Colonic mucosa (tissue), 4 donors: ENCODE measurements around the gene MOCS1. TPM values are rescaled to one million over a fixed set of nuclear protein-coding genes. Genes with fewer than 3 reads are reported as not detected.

Experiments used
- DNase-seq: peaks from one replicate; pipeline ENCODE4 v3.0.0-alpha.2; 2020
- H3K27ac ChIP-seq: fragments of 200-600 bp; one replicate; pipeline ENCODE4 v1.8.0; 2021
- H3K27me3 ChIP-seq: fragments of 200-600 bp; one replicate; pipeline ENCODE4 v1.8.0; 2021
- H3K36me3 ChIP-seq: fragments of 200-600 bp; one replicate; pipeline ENCODE4 v1.8.0; 2021
- H3K4me1 ChIP-seq: fragments of 200-600 bp; one replicate; pipeline ENCODE4 v1.8.0; 2021; ENCODE audit warnings: mild to moderate bottlenecking
- H3K4me3 ChIP-seq: fragments of 200-600 bp; one replicate; pipeline ENCODE4 v1.8.0; 2021
- H3K9ac ChIP-seq, 2 donors: one replicate each; pipeline ENCODE4 v1.7.0; 2013; ENCODE audit warnings: control low read depth in 2 of 2, low read depth in 2 of 2, low read length in 2 of 2
- H3K9me3 ChIP-seq: fragments of 200-600 bp; one replicate; pipeline ENCODE4 v1.8.0; 2021
- intact Hi-C: fragments of 100-400 bp; cut with DNase I; formaldehyde crosslinking; loops from one replicate; pipeline ENCODE4 v1.14.1; 2022
- total RNA-seq, 2 donors: library from RNA; stranded (reverse); fragmentation: NEBNext Ultra II Directional in 1 of 2; extraction: Animal tissue kit (Norgen Biotek cat#: 25700) in 1 of 2; gene quantifications; one replicate each; pipeline ENCODE4 v1.2.1, GENCODE V29; 2021
- TF ChIP-seq, protein P1 (sequence below): fragments of 200-600 bp; IDR thresholded peaks from one replicate; pipeline ENCODE4 v1.8.0; 2022; ENCODE audit warnings: antibody characterized with exemption, mild to moderate bottlenecking
- donor health status: healthy.
- donor health status: DM: no; HTN: no; CAD: no.
- donor health status: DM: no; HTN: no; CAD: no.

The MOCS1 gene
- total RNA-seq, 2 donors from 2014 or later, result 9.6 to 15.7 TPM

DNA sequence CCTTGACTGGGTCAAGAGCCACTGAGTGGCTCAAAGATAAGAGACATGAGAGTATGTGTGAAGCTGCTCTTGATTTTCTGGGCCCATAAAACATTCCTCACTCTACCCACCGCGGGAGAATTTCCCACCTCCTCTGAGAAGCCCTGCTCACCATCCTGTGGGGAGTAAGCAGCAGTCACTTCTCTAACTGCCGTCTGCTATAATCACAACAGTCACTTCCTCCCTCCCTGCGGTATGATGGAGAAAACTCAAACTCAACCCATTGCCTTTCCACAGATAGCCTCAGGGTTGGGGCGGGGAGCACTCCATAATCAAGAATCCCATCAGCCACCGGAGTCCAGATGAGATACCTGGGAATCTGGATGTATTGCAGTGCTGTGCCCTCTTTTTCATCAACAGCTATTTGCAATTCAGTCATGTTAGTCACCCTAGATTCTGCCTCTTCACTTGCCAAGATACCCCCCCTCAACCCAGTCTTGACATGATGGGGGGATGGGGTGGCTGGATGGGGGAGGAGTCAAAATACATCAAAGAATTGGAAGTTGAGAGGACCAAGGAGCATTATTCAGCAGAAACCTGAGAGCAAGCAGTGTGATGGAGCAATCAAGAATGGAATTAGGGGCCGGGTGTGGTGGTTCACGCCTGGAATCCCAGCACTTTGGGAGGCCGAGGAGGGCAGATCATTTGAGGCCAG is 5.1 kb downstream of the MOCS1 start:
- no peak overlapping the region for H3K27ac ChIP-seq

DNA sequence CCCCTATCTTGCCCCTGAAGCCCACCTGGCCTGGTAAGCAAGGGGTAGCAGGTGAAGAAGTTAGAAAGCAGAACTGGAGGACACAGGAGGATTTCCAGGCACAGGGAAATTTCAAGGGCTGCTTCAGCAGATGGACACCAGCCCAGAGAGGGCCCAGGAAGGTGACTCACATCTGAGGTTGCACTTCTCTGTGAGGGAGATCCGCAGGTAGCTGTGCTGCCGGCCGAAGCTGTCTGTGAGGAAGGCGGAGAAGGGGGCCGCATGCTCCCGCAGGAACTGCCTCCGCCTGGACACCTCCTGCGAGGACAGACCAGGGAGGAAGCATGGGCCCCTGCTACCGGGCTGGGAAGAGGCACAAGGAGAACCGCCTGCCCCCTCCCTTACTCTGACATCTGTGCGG is 7.1 kb downstream of the MOCS1 start:
- H3K4me3 ChIP-seq, result no peak overlapping the region
- intact Hi-C loops, result no loop called here
- H3K9ac ChIP-seq, result no peak overlapping the region
- H3K27me3 ChIP-seq, result no peaks in the 10 kb centered on the region
- DNase-seq, result no peak
- TF ChIP-seq, protein P1, sequence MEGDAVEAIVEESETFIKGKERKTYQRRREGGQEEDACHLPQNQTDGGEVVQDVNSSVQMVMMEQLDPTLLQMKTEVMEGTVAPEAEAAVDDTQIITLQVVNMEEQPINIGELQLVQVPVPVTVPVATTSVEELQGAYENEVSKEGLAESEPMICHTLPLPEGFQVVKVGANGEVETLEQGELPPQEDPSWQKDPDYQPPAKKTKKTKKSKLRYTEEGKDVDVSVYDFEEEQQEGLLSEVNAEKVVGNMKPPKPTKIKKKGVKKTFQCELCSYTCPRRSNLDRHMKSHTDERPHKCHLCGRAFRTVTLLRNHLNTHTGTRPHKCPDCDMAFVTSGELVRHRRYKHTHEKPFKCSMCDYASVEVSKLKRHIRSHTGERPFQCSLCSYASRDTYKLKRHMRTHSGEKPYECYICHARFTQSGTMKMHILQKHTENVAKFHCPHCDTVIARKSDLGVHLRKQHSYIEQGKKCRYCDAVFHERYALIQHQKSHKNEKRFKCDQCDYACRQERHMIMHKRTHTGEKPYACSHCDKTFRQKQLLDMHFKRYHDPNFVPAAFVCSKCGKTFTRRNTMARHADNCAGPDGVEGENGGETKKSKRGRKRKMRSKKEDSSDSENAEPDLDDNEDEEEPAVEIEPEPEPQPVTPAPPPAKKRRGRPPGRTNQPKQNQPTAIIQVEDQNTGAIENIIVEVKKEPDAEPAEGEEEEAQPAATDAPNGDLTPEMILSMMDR, result no peak
- no peaks in the 10 kb centered on the region for H3K9me3 ChIP-seq
- peaks cover 9% of the 10 kb centered on the region for H3K4me1 ChIP-seq
- no peaks in the 10 kb centered on the region for H3K36me3 ChIP-seq
- H3K27ac ChIP-seq, result no peak overlapping the region

More for the DNA sequence above, 5.1 kb downstream of the MOCS1 start:
- no peak overlapping the region for H3K9ac ChIP-seq
- H3K4me3 ChIP-seq, result no peak overlapping the region
- no peak for DNase-seq
- H3K4me1 ChIP-seq, result no peaks in the 10 kb centered on the region
- intact Hi-C loops, result no loop called here
- no peaks in the 10 kb centered on the region for H3K36me3 ChIP-seq
- H3K27me3 ChIP-seq, result no peaks in the 10 kb centered on the region
- TF ChIP-seq, protein P1, result no peak
- H3K9me3 ChIP-seq, result no peaks in the 10 kb centered on the region

DNA sequence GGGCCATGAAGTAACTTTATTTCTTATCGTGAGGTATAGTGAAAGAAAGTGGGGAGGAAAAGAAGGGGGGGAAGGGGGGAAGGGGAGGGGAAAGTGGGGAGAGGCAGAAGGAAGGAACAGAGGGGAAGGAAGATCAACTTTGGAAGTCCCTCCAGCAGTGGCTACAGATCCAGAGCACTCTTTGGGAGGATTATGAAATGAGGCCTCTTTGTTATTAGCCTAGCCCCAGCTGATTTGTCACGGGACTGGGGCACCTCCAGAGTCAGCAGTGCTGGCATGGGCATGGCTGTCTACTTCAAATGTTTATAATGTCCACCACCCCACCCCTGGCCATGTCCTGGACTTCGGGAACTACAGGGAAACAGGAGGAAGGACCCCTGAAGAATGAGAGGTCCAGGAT is 7.6 kb downstream of the MOCS1 start:
- no peaks in the 10 kb centered on the region for H3K36me3 ChIP-seq
- TF ChIP-seq, protein P1, result no peak
- intact Hi-C loops, result no loop called here
- no peak overlapping the region for H3K9ac ChIP-seq
- no peak overlapping the region for H3K27ac ChIP-seq
- no peaks in the 10 kb centered on the region for H3K9me3 ChIP-seq
- no peak for DNase-seq
- no peak overlapping the region for H3K4me3 ChIP-seq
- H3K4me1 ChIP-seq, result peaks cover 9% of the 10 kb centered on the region
- H3K27me3 ChIP-seq, result no peaks in the 10 kb centered on the region

DNA sequence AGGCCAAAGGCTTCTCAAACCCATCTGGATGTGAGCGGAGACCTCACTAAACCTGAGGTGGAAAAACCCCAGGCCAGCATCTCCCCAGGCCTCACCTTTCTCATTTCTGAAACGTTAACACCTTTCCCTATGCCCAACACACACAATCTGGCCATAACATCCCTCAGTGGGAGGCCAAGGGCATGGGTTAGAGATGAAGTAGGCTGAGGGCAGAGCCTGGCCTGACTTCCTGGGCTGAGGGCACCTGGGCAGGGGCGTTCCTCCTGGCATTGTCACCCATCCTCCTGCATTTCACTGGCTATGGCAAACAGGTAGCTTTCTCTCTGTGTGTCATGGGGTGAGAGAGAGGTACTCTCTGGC is 8.4 kb downstream of the MOCS1 start:
- Histone ChIP-seq H3K9ac (no peak overlapping the region), H3K4me1 (peaks cover 9% of the 10 kb centered on the region), H3K27me3 (no peaks in the 10 kb centered on the region), H3K9me3 (no peaks in the 10 kb centered on the region), H3K4me3 (no peak overlapping the region), H3K27ac (no peak overlapping the region), H3K36me3 (no peaks in the 10 kb centered on the region)
- intact Hi-C loops, result no loop called here
- TF ChIP-seq, protein P1, result no peak
- DNase-seq, result no peak

DNA sequence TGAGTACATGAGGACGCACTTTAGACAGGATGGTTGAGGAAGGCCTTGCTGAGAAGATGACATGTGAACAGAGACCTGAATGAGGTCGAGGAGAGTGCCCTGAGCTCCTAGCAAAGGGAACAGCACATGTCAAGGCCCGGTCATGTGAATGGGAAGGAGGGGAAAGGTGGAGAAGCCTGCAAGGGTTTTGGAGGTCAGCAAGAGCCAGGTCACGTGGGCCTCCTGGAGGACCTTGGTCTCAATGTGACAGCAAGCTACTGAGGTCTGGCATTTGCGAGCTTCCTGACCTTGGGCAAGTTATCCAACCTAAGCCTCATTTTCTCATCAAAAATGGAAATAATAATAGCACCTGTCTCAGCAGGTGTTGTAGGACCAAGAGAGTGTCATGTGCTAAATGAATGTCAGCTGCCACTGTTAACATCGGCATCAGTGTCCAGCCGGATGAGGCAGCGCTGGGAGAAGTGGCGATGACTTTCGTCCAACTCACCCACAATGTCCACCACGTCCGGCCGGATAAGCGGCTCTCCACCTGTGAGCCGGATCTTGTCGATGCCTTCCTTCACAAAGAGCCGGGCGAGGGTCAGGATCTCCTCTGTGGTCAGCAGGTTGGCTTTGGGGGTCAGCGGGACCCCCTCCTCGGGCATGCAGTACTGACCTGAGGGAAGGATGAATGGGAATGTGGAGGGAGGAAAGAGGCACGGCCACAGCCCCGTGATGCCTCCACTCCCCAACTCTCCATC is 8.9 kb downstream of the MOCS1 start:
- TF ChIP-seq, protein P1, result no peak
- no peak overlapping the region for H3K27ac ChIP-seq
- H3K4me3 ChIP-seq, result no peak overlapping the region
- no peak overlapping the region for H3K9ac ChIP-seq
- no peaks in the 10 kb centered on the region for H3K9me3 ChIP-seq
- H3K27me3 ChIP-seq, result no peaks in the 10 kb centered on the region
- intact Hi-C loops, result no loop called here
- peaks cover 9% of the 10 kb centered on the region for H3K4me1 ChIP-seq
- DNase-seq, result no peak
- H3K36me3 ChIP-seq, result no peaks in the 10 kb centered on the region
